Measurements from ENCODE around the gene EDIL3.

Gene EDIL3

GRCh38 chr5:83987513-83988292 is 397.0 kb downstream of the EDIL3 start:
- no peak overlapping the region for H3K9ac ChIP-seq (ENCODE audit: low read length)
- H3K9me3 ChIP-seq (ENCODE audit: control insufficient read depth, low read length): no peaks in the 10 kb centered on the region
- H3K4me1 ChIP-seq (ENCODE audit: control insufficient read depth, insufficient read depth, low read length): no peaks in the 10 kb centered on the region
- no peaks in the 10 kb centered on the region for H3K36me3 ChIP-seq (ENCODE audit: control insufficient read depth, insufficient read depth, low read length, severe bottlenecking)
- DNase-seq (ENCODE audit: low read depth): no peak
- H3K4me3 ChIP-seq (ENCODE audit: low read length): no peak overlapping the region
- H3K27me3 ChIP-seq (replicated peaks; ENCODE audit: control insufficient read depth, insufficient read depth, low read length): no peaks in the 10 kb centered on the region

GRCh38 chr5:83983852-83984251 is 400.8 kb downstream of the EDIL3 start:
- H3K9me3 ChIP-seq (ENCODE audit: control insufficient read depth, low read length): no peaks in the 10 kb centered on the region
- no peak overlapping the region for H3K4me3 ChIP-seq (ENCODE audit: low read length)
- no peaks in the 10 kb centered on the region for H3K36me3 ChIP-seq (ENCODE audit: control insufficient read depth, insufficient read depth, low read length, severe bottlenecking)
- DNase-seq (ENCODE audit: low read depth): no peak
- no peaks in the 10 kb centered on the region for H3K27me3 ChIP-seq (replicated peaks; ENCODE audit: control insufficient read depth, insufficient read depth, low read length)
- no peaks in the 10 kb centered on the region for H3K4me1 ChIP-seq (ENCODE audit: control insufficient read depth, insufficient read depth, low read length)
- H3K9ac ChIP-seq (ENCODE audit: low read length): no peak overlapping the region

GRCh38 chr5:83973925-83974815 is 410.5 kb downstream of the EDIL3 start:
- no peak overlapping the region for H3K4me3 ChIP-seq (ENCODE audit: low read length)
- H3K27me3 ChIP-seq (replicated peaks; ENCODE audit: control insufficient read depth, insufficient read depth, low read length): no peaks in the 10 kb centered on the region
- no peaks in the 10 kb centered on the region for H3K4me1 ChIP-seq (ENCODE audit: control insufficient read depth, insufficient read depth, low read length)
- H3K9ac ChIP-seq (ENCODE audit: low read length): no peak overlapping the region
- peak; percentile 54 for DNase-seq (ENCODE audit: low read depth)
- H3K36me3 ChIP-seq (ENCODE audit: control insufficient read depth, insufficient read depth, low read length, severe bottlenecking): no peaks in the 10 kb centered on the region
- no peaks in the 10 kb centered on the region for H3K9me3 ChIP-seq (ENCODE audit: control insufficient read depth, low read length)

- H3K4me1 ChIP-seq (ENCODE audit: control insufficient read depth, insufficient read depth, low read length): no peaks in the 10 kb centered on the region
- no peaks in the 10 kb centered on the region for H3K9me3 ChIP-seq (ENCODE audit: control insufficient read depth, low read length)
- H3K36me3 ChIP-seq (ENCODE audit: control insufficient read depth, insufficient read depth, low read length, severe bottlenecking): no peaks in the 10 kb centered on the region
- H3K4me3 ChIP-seq (ENCODE audit: low read length): no peak overlapping the region
- H3K9ac ChIP-seq (ENCODE audit: low read length): no peak overlapping the region
- H3K27me3 ChIP-seq (replicated peaks; ENCODE audit: control insufficient read depth, insufficient read depth, low read length): no peaks in the 10 kb centered on the region
- no peak for DNase-seq (ENCODE audit: low read depth)
Measured at GRCh38 chr5:83972909-83973308, 411.8 kb downstream of the EDIL3 start.

GRCh38 chr5:83972236-83972635 is 412.4 kb downstream of the EDIL3 start:
- DNase-seq (ENCODE audit: low read depth): no peak
- Histone ChIP-seq H3K27me3 (replicated peaks; ENCODE audit: control insufficient read depth, insufficient read depth, low read length) (no peaks in the 10 kb centered on the region), H3K36me3 (ENCODE audit: control insufficient read depth, insufficient read depth, low read length, severe bottlenecking) (no peaks in the 10 kb centered on the region), H3K4me1 (ENCODE audit: control insufficient read depth, insufficient read depth, low read length) (no peaks in the 10 kb centered on the region), H3K4me3 (ENCODE audit: low read length) (no peak overlapping the region), H3K9ac (ENCODE audit: low read length) (no peak overlapping the region), H3K9me3 (ENCODE audit: control insufficient read depth, low read length) (no peaks in the 10 kb centered on the region)

GRCh38 chr5:83967417-83967816 is 417.3 kb downstream of the EDIL3 start:
- no peaks in the 10 kb centered on the region for H3K36me3 ChIP-seq (ENCODE audit: control insufficient read depth, insufficient read depth, low read length, severe bottlenecking)
- no peak for DNase-seq (ENCODE audit: low read depth)
- no peak overlapping the region for H3K4me3 ChIP-seq (ENCODE audit: low read length)
- H3K9me3 ChIP-seq (ENCODE audit: control insufficient read depth, low read length): no peaks in the 10 kb centered on the region
- no peaks in the 10 kb centered on the region for H3K4me1 ChIP-seq (ENCODE audit: control insufficient read depth, insufficient read depth, low read length)
- H3K27me3 ChIP-seq (replicated peaks; ENCODE audit: control insufficient read depth, insufficient read depth, low read length): no peaks in the 10 kb centered on the region
- no peak overlapping the region for H3K9ac ChIP-seq (ENCODE audit: low read length)

- Histone ChIP-seq H3K4me3 (ENCODE audit: low read length) (no peak overlapping the region), H3K36me3 (ENCODE audit: control insufficient read depth, insufficient read depth, low read length, severe bottlenecking) (no peaks in the 10 kb centered on the region)
- DNase-seq (ENCODE audit: low read depth): no peak
Measured at GRCh38 chr5:83965441-83965840, 419.2 kb downstream of the EDIL3 start.

GRCh38 chr5:83964271-83964670 is 420.4 kb downstream of the EDIL3 start:
- Histone ChIP-seq H3K27me3 (replicated peaks; ENCODE audit: control insufficient read depth, insufficient read depth, low read length) (no peaks in the 10 kb centered on the region), H3K4me1 (ENCODE audit: control insufficient read depth, insufficient read depth, low read length) (no peaks in the 10 kb centered on the region), H3K36me3 (ENCODE audit: control insufficient read depth, insufficient read depth, low read length, severe bottlenecking) (no peaks in the 10 kb centered on the region), H3K9ac (ENCODE audit: low read length) (no peak overlapping the region), H3K9me3 (ENCODE audit: control insufficient read depth, low read length) (no peaks in the 10 kb centered on the region), H3K4me3 (ENCODE audit: low read length) (no peak overlapping the region)
- no peak for DNase-seq (ENCODE audit: low read depth)

More at GRCh38 chr5:83965441-83965840, 419.2 kb downstream of the EDIL3 start:
- Histone ChIP-seq H3K4me1 (ENCODE audit: control insufficient read depth, insufficient read depth, low read length) (no peaks in the 10 kb centered on the region), H3K27me3 (replicated peaks; ENCODE audit: control insufficient read depth, insufficient read depth, low read length) (no peaks in the 10 kb centered on the region), H3K9me3 (ENCODE audit: control insufficient read depth, low read length) (no peaks in the 10 kb centered on the region), H3K9ac (ENCODE audit: low read length) (no peak overlapping the region)

- Histone ChIP-seq H3K36me3 (ENCODE audit: control insufficient read depth, insufficient read depth, low read length, severe bottlenecking) (no peaks in the 10 kb centered on the region), H3K4me1 (ENCODE audit: control insufficient read depth, insufficient read depth, low read length) (peaks cover 7% of the 10 kb centered on the region), H3K9me3 (ENCODE audit: control insufficient read depth, low read length) (no peaks in the 10 kb centered on the region), H3K4me3 (ENCODE audit: low read length) (no peak overlapping the region), H3K27me3 (replicated peaks; ENCODE audit: control insufficient read depth, insufficient read depth, low read length) (no peaks in the 10 kb centered on the region), H3K9ac (ENCODE audit: low read length) (no peak overlapping the region)
- no peak for DNase-seq (ENCODE audit: low read depth)
Measured at GRCh38 chr5:83957188-83957587, 427.5 kb downstream of the EDIL3 start.

- Histone ChIP-seq H3K27me3 (replicated peaks; ENCODE audit: control insufficient read depth, insufficient read depth, low read length) (no peaks in the 10 kb centered on the region), H3K4me1 (ENCODE audit: control insufficient read depth, insufficient read depth, low read length) (peaks cover 7% of the 10 kb centered on the region), H3K9ac (ENCODE audit: low read length) (no peak overlapping the region), H3K4me3 (ENCODE audit: low read length) (no peak overlapping the region), H3K36me3 (ENCODE audit: control insufficient read depth, insufficient read depth, low read length, severe bottlenecking) (no peaks in the 10 kb centered on the region), H3K9me3 (ENCODE audit: control insufficient read depth, low read length) (no peaks in the 10 kb centered on the region)
- peak; percentile 44 for DNase-seq (ENCODE audit: low read depth)
Measured at GRCh38 chr5:83956386-83956785, 428.3 kb downstream of the EDIL3 start.

- DNase-seq (ENCODE audit: low read depth): peak; percentile 52
- Histone ChIP-seq H3K4me3 (ENCODE audit: low read length) (no peak overlapping the region), H3K9ac (ENCODE audit: low read length) (no peak overlapping the region), H3K4me1 (ENCODE audit: control insufficient read depth, insufficient read depth, low read length) (peaks cover 7% of the 10 kb centered on the region), H3K27me3 (replicated peaks; ENCODE audit: control insufficient read depth, insufficient read depth, low read length) (no peaks in the 10 kb centered on the region), H3K36me3 (ENCODE audit: control insufficient read depth, insufficient read depth, low read length, severe bottlenecking) (no peaks in the 10 kb centered on the region), H3K9me3 (ENCODE audit: control insufficient read depth, low read length) (no peaks in the 10 kb centered on the region)
Measured at GRCh38 chr5:83955916-83956315, 428.8 kb downstream of the EDIL3 start.

Measured in adipocyte (in vitro differentiated cells).